GM12878 (cell line): ENCODE measurements around the gene WDR77. TPM values are rescaled to one million over a fixed set of nuclear protein-coding genes. Genes with fewer than 3 reads are reported as not detected.

Experiments used
- CEBPB ChIP-seq, 2 experiments: fragments of 150-350 bp in 1 of 2; IDR thresholded peaks; 2 replicates each; pipeline ENCODE4 v1.6.1; 2012 to 2014; ENCODE audit warnings: low read depth in 2 of 2, low read length in 2 of 2, borderline replicate concordance in 1 of 2, inconsistent platforms in 1 of 2
- EGR1 ChIP-seq, 2 experiments: IDR thresholded peaks; 1 replicate in 1 of 2; 2 replicates in 1 of 2; pipeline ENCODE4 v1.6.1; 2011 to 2012; ENCODE audit warnings: low read depth in 2 of 2, low read length in 2 of 2, borderline replicate concordance in 1 of 2, mild to moderate bottlenecking in 1 of 2, moderate library complexity in 1 of 2
- EZH2 ChIP-seq: IDR thresholded peaks from 2 replicates; pipeline ENCODE4 v1.6.1; 2012; ENCODE audit warnings: low read depth, mild to moderate bottlenecking, control low read depth, inconsistent platforms, low read length, borderline replicate concordance; ENCODE audit not compliant: control insufficient read depth
- HDGF ChIP-seq: fragments of 450-650 bp; IDR thresholded peaks from 2 replicates; pipeline ENCODE4 v1.6.1; 2016; ENCODE audit warnings: antibody characterized with exemption
- MXI1 ChIP-seq: fragments of 150-350 bp; IDR thresholded peaks from 2 replicates; pipeline ENCODE4 v1.6.1; 2011; ENCODE audit warnings: low read depth, mild to moderate bottlenecking, inconsistent platforms, low read length, improper control_type of control experiment
- NFYA ChIP-seq: IDR thresholded peaks from 2 replicates; pipeline ENCODE4 v1.6.1; 2011; ENCODE audit warnings: low read depth, mild to moderate bottlenecking, low read length, improper control_type of control experiment, borderline replicate concordance
- RAD21 ChIP-seq: IDR thresholded peaks from 2 replicates; pipeline ENCODE4 v1.6.1; 2011; ENCODE audit warnings: mild to moderate bottlenecking, low read depth, low read length, moderate library complexity; ENCODE audit not compliant: insufficient read depth
- SIX5 ChIP-seq: IDR thresholded peaks from 2 replicates; pipeline ENCODE4 v1.6.1; 2011; ENCODE audit warnings: mild to moderate bottlenecking, low read depth, low read length, moderate library complexity; ENCODE audit not compliant: severe bottlenecking
- SMC3 ChIP-seq: IDR thresholded peaks from 2 replicates; pipeline ENCODE4 v1.6.1; 2011; ENCODE audit warnings: low read length, improper control_type of control experiment, borderline replicate concordance
- STAT3 ChIP-seq: IDR thresholded peaks from 2 replicates; pipeline ENCODE4 v1.6.1; 2011; ENCODE audit warnings: low read depth, low read length, improper control_type of control experiment
- TARDBP ChIP-seq: IDR thresholded peaks from 2 replicates; pipeline ENCODE4 v1.6.1; 2016; ENCODE audit warnings: borderline replicate concordance
- ZNF384 ChIP-seq: IDR thresholded peaks from 2 replicates; pipeline ENCODE4 v1.6.1; 2012; ENCODE audit warnings: low read depth, mild to moderate bottlenecking, low read length, improper control_type of control experiment, borderline replicate concordance
- polyA plus RNA-seq, 11 experiments: library from polyadenylated mRNA; depleted of rRNA in 4 of 11; unstranded in 6 of 11; stranded (reverse) in 5 of 11; fragments of >200 nt; fragmentation: Nextera tagmentation in 4 of 11; fragmentation: Illumina TruSeq in 1 of 11; extraction: Ambion mirVana in 4 of 11; extraction: Trizol in 1 of 11; gene quantifications; 1 replicate in 1 of 11; 2 replicates in 10 of 11; pipeline versions ENCODE4 v1.2.1 to v1.2.3, GENCODE V29; 2011 to 2016; ENCODE audit warnings: inconsistent platforms in 2 of 11, missing spikeins in 2 of 11, low read depth in 1 of 11
- total RNA-seq, 4 experiments: library from RNA; depleted of rRNA in 3 of 4; stranded (reverse); fragments of >200 nt in 3 of 4; fragmentation: Illumina TruSeq in 1 of 4; extraction: Trizol in 1 of 4; gene quantifications; 2 replicates each; pipeline versions ENCODE4 v1.2.1 to v1.2.3, GENCODE V29; 2013 to 2021
- TF ChIP-seq, protein P1 (sequence below): fragments of 450-650 bp; IDR thresholded peaks from 2 replicates; pipeline ENCODE4 v1.6.1; 2017; ENCODE audit warnings: low read depth, mild to moderate bottlenecking, moderate library complexity
- TF ChIP-seq, protein P2 (sequence below): IDR thresholded peaks from 2 replicates; pipeline ENCODE4 v1.6.1; 2011; ENCODE audit warnings: low read depth, low read length, improper control_type of control experiment, borderline replicate concordance
- TF ChIP-seq, protein P3 (sequence below), 3 experiments: IDR thresholded peaks in 2 of 3; conservative IDR thresholded peaks in 1 of 3; 2 replicates each; pipeline ENCODE4 v1.5.1; 2011; ENCODE audit warnings: low read depth in 3 of 3, low read length in 3 of 3, mild to moderate bottlenecking in 3 of 3, control low read depth in 2 of 3, moderate library complexity in 2 of 3, inconsistent platforms in 1 of 3, mixed read lengths in 1 of 3; ENCODE audit not compliant: control insufficient read depth in 2 of 3, insufficient read depth in 1 of 3; ENCODE audit errors: extremely low read depth in 1 of 3
- TF ChIP-seq, protein P4 (sequence below): fragments of 450-650 bp; IDR thresholded peaks from 2 replicates; pipeline ENCODE4 v1.6.1; 2018; ENCODE audit warnings: mild to moderate bottlenecking, low read depth, moderate library complexity; ENCODE audit not compliant: partially characterized antibody
- TF ChIP-seq, protein P5 (sequence below): fragments of 450-650 bp; IDR thresholded peaks from 2 replicates; pipeline ENCODE4 v1.6.1; 2017; ENCODE audit warnings: borderline replicate concordance
- TF ChIP-seq, protein P6 (sequence below): IDR thresholded peaks from 2 replicates; pipeline ENCODE4 v1.6.1; 2011; ENCODE audit warnings: low read depth, mild to moderate bottlenecking, low read length, moderate library complexity, borderline replicate concordance; ENCODE audit errors: extremely low read depth

The WDR77 gene
- total and polyA plus RNA-seq, 10 of the 15 experiments (the other 5 are each of a cell fraction or from before 2014, with no cell fraction given) = 12.7 to 167 (median 67.1) TPM

DNA sequence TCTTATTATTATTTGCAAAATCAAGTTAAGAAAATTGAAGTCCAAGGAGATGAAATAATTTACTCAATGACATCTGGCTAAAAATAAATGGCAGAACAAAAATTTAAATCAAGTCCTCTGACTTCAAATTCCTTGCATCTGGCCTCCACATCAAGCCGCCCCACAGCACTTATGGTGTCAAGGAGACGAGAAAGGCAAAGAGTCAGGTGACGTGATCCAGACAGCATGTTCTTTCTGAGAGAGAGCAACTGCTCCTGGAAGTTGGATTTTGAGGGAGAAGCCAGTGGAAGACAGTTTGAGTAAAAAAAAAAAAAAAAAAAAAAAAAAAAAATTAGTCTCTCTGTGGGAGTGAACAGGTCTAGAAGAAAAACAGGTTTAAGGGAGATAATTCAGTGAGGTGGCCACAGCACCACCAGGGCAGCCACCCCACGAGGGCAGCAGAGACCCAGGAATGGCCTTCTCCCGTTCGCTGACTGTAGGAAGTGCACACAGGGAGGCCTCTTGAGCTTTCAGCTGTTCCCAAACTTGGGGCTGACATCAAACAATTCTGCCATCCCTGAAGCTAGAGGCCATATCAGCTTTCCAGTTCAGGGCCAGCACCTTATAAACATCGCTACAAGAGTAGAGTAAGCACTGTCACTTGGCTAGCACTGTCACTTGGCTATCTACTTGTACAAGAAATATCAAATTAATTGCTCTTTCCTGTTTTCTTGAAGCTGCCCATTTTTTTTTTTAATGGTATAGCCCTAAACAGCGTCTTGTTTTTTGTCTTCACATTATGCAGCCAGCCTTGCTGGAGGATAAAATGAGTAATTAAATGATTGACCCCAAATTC, 32.5 kb upstream of the WDR77 start (continued):
- TF ChIP-seq, protein P1, sequence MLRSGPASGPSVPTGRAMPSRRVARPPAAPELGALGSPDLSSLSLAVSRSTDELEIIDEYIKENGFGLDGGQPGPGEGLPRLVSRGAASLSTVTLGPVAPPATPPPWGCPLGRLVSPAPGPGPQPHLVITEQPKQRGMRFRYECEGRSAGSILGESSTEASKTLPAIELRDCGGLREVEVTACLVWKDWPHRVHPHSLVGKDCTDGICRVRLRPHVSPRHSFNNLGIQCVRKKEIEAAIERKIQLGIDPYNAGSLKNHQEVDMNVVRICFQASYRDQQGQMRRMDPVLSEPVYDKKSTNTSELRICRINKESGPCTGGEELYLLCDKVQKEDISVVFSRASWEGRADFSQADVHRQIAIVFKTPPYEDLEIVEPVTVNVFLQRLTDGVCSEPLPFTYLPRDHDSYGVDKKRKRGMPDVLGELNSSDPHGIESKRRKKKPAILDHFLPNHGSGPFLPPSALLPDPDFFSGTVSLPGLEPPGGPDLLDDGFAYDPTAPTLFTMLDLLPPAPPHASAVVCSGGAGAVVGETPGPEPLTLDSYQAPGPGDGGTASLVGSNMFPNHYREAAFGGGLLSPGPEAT = no peak
- TF ChIP-seq, protein P2, sequence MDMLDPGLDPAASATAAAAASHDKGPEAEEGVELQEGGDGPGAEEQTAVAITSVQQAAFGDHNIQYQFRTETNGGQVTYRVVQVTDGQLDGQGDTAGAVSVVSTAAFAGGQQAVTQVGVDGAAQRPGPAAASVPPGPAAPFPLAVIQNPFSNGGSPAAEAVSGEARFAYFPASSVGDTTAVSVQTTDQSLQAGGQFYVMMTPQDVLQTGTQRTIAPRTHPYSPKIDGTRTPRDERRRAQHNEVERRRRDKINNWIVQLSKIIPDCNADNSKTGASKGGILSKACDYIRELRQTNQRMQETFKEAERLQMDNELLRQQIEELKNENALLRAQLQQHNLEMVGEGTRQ = no peak
- no peak for TF ChIP-seq SIX5
- TF ChIP-seq EZH2 = no peak
- TF ChIP-seq, protein P3, sequence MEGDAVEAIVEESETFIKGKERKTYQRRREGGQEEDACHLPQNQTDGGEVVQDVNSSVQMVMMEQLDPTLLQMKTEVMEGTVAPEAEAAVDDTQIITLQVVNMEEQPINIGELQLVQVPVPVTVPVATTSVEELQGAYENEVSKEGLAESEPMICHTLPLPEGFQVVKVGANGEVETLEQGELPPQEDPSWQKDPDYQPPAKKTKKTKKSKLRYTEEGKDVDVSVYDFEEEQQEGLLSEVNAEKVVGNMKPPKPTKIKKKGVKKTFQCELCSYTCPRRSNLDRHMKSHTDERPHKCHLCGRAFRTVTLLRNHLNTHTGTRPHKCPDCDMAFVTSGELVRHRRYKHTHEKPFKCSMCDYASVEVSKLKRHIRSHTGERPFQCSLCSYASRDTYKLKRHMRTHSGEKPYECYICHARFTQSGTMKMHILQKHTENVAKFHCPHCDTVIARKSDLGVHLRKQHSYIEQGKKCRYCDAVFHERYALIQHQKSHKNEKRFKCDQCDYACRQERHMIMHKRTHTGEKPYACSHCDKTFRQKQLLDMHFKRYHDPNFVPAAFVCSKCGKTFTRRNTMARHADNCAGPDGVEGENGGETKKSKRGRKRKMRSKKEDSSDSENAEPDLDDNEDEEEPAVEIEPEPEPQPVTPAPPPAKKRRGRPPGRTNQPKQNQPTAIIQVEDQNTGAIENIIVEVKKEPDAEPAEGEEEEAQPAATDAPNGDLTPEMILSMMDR (IDR thresholded peaks at IDR 0.05 in 2 of 3, conservative IDR thresholded peaks at IDR 0.05 in 1 of 3; ENCODE audit: control insufficient read depth in 2 of 3, extremely low read depth in 1 of 3, insufficient read depth in 1 of 3, low read depth in 3 of 3, low read length in 3 of 3) = peak; percentile 79 to 97 (median 83)
- TF ChIP-seq, protein P4, sequence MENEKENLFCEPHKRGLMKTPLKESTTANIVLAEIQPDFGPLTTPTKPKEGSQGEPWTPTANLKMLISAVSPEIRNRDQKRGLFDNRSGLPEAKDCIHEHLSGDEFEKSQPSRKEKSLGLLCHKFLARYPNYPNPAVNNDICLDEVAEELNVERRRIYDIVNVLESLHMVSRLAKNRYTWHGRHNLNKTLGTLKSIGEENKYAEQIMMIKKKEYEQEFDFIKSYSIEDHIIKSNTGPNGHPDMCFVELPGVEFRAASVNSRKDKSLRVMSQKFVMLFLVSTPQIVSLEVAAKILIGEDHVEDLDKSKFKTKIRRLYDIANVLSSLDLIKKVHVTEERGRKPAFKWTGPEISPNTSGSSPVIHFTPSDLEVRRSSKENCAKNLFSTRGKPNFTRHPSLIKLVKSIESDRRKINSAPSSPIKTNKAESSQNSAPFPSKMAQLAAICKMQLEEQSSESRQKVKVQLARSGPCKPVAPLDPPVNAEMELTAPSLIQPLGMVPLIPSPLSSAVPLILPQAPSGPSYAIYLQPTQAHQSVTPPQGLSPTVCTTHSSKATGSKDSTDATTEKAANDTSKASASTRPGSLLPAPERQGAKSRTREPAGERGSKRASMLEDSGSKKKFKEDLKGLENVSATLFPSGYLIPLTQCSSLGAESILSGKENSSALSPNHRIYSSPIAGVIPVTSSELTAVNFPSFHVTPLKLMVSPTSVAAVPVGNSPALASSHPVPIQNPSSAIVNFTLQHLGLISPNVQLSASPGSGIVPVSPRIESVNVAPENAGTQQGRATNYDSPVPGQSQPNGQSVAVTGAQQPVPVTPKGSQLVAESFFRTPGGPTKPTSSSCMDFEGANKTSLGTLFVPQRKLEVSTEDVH = no peak
- TF ChIP-seq, protein P5, sequence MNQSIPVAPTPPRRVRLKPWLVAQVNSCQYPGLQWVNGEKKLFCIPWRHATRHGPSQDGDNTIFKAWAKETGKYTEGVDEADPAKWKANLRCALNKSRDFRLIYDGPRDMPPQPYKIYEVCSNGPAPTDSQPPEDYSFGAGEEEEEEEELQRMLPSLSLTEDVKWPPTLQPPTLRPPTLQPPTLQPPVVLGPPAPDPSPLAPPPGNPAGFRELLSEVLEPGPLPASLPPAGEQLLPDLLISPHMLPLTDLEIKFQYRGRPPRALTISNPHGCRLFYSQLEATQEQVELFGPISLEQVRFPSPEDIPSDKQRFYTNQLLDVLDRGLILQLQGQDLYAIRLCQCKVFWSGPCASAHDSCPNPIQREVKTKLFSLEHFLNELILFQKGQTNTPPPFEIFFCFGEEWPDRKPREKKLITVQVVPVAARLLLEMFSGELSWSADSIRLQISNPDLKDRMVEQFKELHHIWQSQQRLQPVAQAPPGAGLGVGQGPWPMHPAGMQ = no peak
- TF ChIP-seq RAD21 = peak; percentile 95
- no peak for TF ChIP-seq NFYA
- TF ChIP-seq HDGF = no peak
- TF ChIP-seq, protein P6, sequence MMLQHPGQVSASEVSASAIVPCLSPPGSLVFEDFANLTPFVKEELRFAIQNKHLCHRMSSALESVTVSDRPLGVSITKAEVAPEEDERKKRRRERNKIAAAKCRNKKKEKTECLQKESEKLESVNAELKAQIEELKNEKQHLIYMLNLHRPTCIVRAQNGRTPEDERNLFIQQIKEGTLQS = no peak
- TF ChIP-seq TARDBP = no peak
- TF ChIP-seq MXI1 = no peak
- peak; percentile 82 for TF ChIP-seq SMC3
- no peak for TF ChIP-seq CEBPB (IDR thresholded peaks at IDR 0.05; ENCODE audit: borderline replicate concordance in 1 of 2, low read depth in 2 of 2, low read length in 2 of 2)
- TF ChIP-seq EGR1 (IDR thresholded peaks at IDR 0.05; ENCODE audit: borderline replicate concordance in 1 of 2, low read depth in 2 of 2, low read length in 2 of 2) = no peak
- TF ChIP-seq ZNF384 = 0 out of 2 replicates have a peak, but pooled peaks have one; percentile 46
- TF ChIP-seq STAT3 = no peak
